HFFc6 (cell line): ENCODE measurements around the gene ZNF804B. TPM values are rescaled to one million over a fixed set of nuclear protein-coding genes. Genes with fewer than 3 reads are reported as not detected.

Experiments
- DNase-seq: peaks from one replicate; pipeline ENCODE4 v3.0.0-alpha.2; 2018
- H3K27ac Mint-ChIP-seq: 2 replicates; pipeline ENCODE4 v1.8.0; 2020; ENCODE audit warnings: mild to moderate bottlenecking, mixed read lengths
- H3K27me3 Mint-ChIP-seq: 2 replicates; pipeline ENCODE4 v1.8.0; 2021; ENCODE audit warnings: mild to moderate bottlenecking, moderate library complexity, mixed read lengths; ENCODE audit not compliant: insufficient read depth
- H3K36me3 Mint-ChIP-seq: 2 replicates; pipeline ENCODE4 v1.8.0; 2021; ENCODE audit warnings: low read depth, mixed read lengths
- H3K4me1 Mint-ChIP-seq: 2 replicates; pipeline ENCODE4 v1.8.0; 2020; ENCODE audit warnings: low read depth, mixed read lengths
- H3K4me3 Mint-ChIP-seq: 2 replicates; pipeline ENCODE4 v1.8.0; 2020; ENCODE audit warnings: mild to moderate bottlenecking, moderate library complexity, mixed read lengths
- H3K9me3 Mint-ChIP-seq: 2 replicates; pipeline ENCODE4 v1.8.0; 2020; ENCODE audit warnings: mild to moderate bottlenecking, mixed read lengths
- total RNA-seq, 6 experiments: library from RNA; stranded (reverse); fragmentation: NEBNext Ultra II Directional; extraction: Animal tissue kit (Norgen Biotek cat#: 25700); gene quantifications; 2 replicates in 1 of 6; 3 replicates in 5 of 6; pipeline ENCODE4 v1.2.3, GENCODE V29; 2021
- TF ChIP-seq, protein P1 (sequence below): fragments of 200-600 bp; sonication (generic); IDR thresholded peaks from 2 replicates; pipeline ENCODE4 v1.5.0; 2021; ENCODE audit warnings: antibody characterized with exemption, mild to moderate bottlenecking

ZNF804B gene
- total RNA-seq, 6 experiments from 2014 or later, result not detected

GRCh38 chr7:89246196-89246595, 486.7 kb downstream of the ZNF804B start:
- Mint-ChIP-seq H3K4me3 (no peak overlapping the region), H3K27me3 (no peaks in the 10 kb centered on the region), H3K27ac (no peak overlapping the region), H3K4me1 (no peaks in the 10 kb centered on the region), H3K9me3 (peaks cover 37% of the 10 kb centered on the region), H3K36me3 (no peaks in the 10 kb centered on the region)
- no peak for DNase-seq
- TF ChIP-seq, protein P1, sequence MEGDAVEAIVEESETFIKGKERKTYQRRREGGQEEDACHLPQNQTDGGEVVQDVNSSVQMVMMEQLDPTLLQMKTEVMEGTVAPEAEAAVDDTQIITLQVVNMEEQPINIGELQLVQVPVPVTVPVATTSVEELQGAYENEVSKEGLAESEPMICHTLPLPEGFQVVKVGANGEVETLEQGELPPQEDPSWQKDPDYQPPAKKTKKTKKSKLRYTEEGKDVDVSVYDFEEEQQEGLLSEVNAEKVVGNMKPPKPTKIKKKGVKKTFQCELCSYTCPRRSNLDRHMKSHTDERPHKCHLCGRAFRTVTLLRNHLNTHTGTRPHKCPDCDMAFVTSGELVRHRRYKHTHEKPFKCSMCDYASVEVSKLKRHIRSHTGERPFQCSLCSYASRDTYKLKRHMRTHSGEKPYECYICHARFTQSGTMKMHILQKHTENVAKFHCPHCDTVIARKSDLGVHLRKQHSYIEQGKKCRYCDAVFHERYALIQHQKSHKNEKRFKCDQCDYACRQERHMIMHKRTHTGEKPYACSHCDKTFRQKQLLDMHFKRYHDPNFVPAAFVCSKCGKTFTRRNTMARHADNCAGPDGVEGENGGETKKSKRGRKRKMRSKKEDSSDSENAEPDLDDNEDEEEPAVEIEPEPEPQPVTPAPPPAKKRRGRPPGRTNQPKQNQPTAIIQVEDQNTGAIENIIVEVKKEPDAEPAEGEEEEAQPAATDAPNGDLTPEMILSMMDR, result no peak

DNA sequence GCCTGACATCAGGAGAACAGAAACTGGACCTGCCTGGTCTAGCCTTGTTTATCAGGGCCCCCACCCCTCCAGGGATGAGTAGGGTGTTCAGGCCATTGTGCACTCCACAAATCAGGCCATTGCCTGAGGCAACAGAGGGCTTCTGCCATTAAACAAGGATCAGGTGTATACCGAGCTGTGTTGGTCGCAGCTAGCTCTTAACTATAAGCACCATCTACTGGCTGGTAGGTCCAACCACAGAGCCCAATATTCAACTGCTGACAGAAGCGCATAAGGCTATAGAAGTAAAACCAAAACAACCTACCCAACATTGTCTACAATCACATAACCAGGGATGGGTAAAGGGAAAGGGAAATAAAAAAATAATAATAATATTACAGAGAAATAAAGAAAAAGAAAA, 487.7 kb downstream of the ZNF804B start:
- no peak for DNase-seq
- TF ChIP-seq, protein P1, result no peak
- Mint-ChIP-seq H3K27me3 (no peaks in the 10 kb centered on the region), H3K4me1 (no peaks in the 10 kb centered on the region), H3K36me3 (no peaks in the 10 kb centered on the region), H3K9me3 (peaks cover 38% of the 10 kb centered on the region), H3K27ac (no peak overlapping the region), H3K4me3 (no peak overlapping the region)

- H3K27ac Mint-ChIP-seq, result no peak overlapping the region
- DNase-seq, result no peak
- H3K4me1 Mint-ChIP-seq, result no peaks in the 10 kb centered on the region
- H3K4me3 Mint-ChIP-seq, result no peak overlapping the region
- H3K36me3 Mint-ChIP-seq, result no peaks in the 10 kb centered on the region
- TF ChIP-seq, protein P1, result no peak
- no peaks in the 10 kb centered on the region for H3K27me3 Mint-ChIP-seq
- peaks cover 13% of the 10 kb centered on the region for H3K9me3 Mint-ChIP-seq
These were observed 499.6 kb downstream of the ZNF804B start for GRCh38 chr7:89259085-89259484.

DNA sequence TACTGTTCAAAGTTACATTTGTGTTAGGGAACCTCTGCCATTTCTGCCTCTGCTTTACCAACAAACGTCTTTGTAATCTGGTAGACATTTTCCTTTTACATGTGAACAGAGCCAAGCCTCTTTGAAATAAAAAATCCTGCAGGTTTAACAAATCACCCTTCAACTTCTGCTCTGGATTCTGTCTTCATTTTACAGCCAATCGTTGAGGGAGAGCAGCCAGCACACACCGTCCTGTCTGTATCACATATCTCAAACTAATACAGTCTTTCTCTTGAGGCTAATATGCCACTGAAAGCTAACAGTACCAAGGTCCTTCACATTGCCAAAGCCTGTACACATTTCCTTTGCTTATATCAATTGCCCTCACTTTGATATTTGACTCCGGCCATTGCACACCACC, 504.6 kb downstream of the ZNF804B start:
- H3K4me1 Mint-ChIP-seq, result no peaks in the 10 kb centered on the region
- H3K9me3 Mint-ChIP-seq, result peaks cover 14% of the 10 kb centered on the region
- no peaks in the 10 kb centered on the region for H3K36me3 Mint-ChIP-seq
- no peaks in the 10 kb centered on the region for H3K27me3 Mint-ChIP-seq
- H3K27ac Mint-ChIP-seq, result no peak overlapping the region
- TF ChIP-seq, protein P1, result no peak
- DNase-seq, result no peak
- no peak overlapping the region for H3K4me3 Mint-ChIP-seq

DNA sequence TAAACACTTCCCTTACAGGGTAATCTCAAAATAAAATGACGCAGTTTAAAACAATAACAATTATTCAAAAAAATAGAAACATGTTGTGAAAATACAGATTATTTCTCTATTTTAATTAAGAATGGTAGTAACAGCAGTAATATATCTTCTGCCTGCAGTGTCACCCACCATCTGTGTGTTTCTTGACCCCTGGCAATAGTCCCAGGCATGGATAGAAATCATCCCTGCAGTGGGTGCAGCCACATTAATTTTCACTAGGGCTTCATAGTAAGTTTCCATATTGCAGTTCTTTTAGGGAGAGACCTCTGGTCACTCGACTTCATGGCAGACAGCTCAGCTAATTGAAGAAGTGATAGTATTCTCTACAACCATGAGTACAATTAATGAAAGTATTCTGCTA, 506.1 kb downstream of the ZNF804B start:
- no peak overlapping the region for H3K4me3 Mint-ChIP-seq
- DNase-seq, result no peak
- no peaks in the 10 kb centered on the region for H3K36me3 Mint-ChIP-seq
- H3K9me3 Mint-ChIP-seq, result peaks cover 13% of the 10 kb centered on the region; the same call in 1 of the 2 replicates
- no peak overlapping the region for H3K27ac Mint-ChIP-seq
- TF ChIP-seq, protein P1, result no peak
- no peaks in the 10 kb centered on the region for H3K4me1 Mint-ChIP-seq
- H3K27me3 Mint-ChIP-seq, result no peaks in the 10 kb centered on the region

DNA sequence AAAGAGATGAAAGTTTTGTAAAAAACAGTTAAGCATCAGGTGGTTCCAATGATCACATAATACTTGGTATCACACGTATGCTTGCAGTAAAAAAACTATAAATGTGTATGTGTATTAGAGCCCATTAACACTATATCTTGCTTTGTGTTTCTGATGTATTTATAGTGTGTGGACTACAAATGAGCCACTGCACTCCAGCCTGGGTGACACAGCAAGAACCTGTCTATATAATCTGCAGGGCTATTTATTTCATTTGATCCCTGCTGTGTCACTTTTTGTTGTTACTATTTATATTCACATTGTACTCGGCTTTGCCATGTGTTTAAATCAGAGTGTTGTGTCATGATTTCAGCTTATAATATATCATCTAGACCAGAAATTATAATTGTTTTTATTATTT, 523.8 kb downstream of the ZNF804B start:
- Mint-ChIP-seq H3K36me3 (no peaks in the 10 kb centered on the region), H3K4me3 (no peak overlapping the region), H3K4me1 (no peaks in the 10 kb centered on the region), H3K27me3 (no peaks in the 10 kb centered on the region), H3K27ac (no peak overlapping the region), H3K9me3 (peaks cover 32% of the 10 kb centered on the region)
- no peak for DNase-seq
- TF ChIP-seq, protein P1, result no peak
